Stimulated activated CD4-positive, alpha-beta T cell treated with anti-CD3 and anti-CD28 coated beads, Interleukin-4, amount 100 ng/mL, for 4 hours (primary cell): Measurements from ENCODE around the gene LARP1.
"Not testable (repeated sequence)": the region's sequence is repeated elsewhere in the genome, so short reads cannot be mapped to it uniquely, and the experiment has no call there.

Experiments
- DNase-seq, 2 experiments: peaks; one replicate each; pipeline ENCODE4 v3.0.0-alpha.2; 2020

The LARP1 gene

DNA sequence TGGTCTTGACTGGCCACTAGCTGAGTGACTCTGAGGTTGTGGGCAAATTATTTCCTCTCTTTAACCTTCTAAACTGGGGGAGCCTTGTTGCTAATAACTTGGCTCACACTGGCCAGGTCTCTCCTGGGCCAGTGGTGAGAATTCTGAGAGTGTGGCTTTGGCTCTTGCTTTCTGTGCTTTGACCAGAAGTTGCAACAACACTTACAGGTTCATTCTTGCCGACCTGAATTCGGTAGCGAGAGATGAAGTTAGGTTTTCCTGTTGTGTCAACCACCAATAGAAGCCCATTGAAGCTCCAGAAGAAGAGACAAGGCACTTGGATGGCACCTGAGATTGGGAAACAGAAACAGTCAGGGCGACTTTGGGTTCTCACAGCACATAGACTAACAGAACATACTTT is 75.4 kb downstream of the LARP1 start:
- no peak for DNase-seq

- DNase-seq: no peak
Observed at GRCh38 chr5:154831451-154831850, 76.3 kb downstream of the LARP1 start.

GRCh38 chr5:154832804-154833203 is 77.6 kb downstream of the LARP1 start:
- DNase-seq: not testable (repeated sequence)

DNA sequence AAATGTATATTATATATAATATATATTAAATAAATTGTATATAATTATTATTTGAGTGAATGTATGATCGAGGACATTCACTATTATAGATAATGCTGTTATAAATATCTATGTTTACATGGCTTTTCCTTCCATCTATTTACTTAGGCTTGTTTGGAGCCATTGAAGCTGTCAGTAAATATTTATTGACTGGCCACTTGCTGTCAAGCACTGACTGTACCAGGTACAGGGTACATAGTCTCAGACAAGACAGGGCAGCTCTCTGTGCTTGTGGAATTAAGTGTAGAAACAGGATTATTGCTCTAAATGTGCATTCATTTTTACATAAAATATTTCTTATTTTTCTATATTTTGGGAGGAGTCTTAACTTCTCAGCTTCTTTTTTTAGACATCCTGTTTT is 78.9 kb downstream of the LARP1 start:
- DNase-seq: no peak

- DNase-seq: not testable (repeated sequence)
Observed at GRCh38 chr5:154835701-154836052, 80.5 kb downstream of the LARP1 start.

DNA sequence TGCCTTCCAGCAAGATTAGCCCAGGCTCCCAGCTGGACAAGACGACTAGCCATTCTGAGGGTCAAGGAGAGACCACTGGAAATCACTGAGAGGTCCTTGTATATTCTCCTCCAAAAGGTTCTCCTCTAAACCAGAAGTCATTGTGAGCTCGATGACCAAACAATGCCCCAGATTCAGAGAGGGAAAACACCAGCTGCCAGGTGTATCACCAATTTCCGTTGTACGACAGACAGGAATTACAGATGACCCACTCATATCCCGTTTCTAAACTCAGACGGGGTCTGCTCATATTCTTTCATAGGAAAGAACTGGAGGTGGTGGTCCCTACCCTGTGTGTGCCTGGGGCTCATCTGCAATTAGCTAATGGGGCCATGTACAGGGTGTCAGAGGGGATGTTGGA is 81.0 kb downstream of the LARP1 start:
- no peak for DNase-seq

- no peak for DNase-seq
Observed at GRCh38 chr5:154837009-154837901, 82.1 kb downstream of the LARP1 start.

DNA sequence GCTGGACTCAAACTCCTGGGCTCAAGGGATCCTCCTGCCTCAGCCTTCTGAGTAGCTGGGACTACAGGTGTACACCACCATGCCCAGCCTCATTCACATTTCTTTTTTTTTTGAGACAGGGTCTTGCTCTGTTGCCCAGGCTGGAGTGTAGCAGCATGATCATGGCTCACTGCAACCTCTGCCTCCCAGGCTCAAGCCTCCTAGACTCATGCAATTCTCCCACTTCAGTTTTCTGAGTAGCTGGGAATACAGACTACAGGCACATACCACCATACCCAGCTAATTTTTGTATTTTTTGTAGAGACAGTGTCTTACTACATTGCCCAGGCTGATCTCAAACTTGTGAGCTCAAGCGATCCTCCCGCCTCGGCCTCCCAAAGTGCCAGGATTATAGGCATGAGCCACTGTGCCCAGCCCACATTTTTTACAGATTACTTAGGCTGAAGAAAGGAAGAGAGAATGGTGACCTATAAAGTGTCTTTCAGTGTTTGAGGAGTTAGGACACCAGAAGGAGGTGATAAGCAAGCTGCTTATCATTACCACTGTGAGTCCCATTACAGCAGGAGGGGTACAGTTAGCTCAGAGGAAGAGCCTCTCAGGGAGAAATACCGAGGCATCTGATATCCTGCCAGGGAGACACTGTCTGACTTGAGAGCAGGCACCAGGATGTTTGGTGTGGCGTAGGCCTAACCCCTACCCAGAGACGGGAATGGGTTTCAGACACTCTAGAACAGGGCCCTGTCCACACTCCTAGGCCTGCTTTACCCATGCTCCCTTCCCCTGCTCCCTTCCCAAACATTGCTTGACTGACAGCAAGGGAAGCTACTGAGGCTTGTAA is 85.5 kb downstream of the LARP1 start:
- no peak for DNase-seq

GRCh38 chr5:154841273-154841661 is 86.1 kb downstream of the LARP1 start:
- no peak for DNase-seq

GRCh38 chr5:154842689-154843530 is 87.7 kb downstream of the LARP1 start:
- no peak for DNase-seq

- DNase-seq: no peak
Observed at GRCh38 chr5:154844809-154845208, 89.6 kb downstream of the LARP1 start.

GRCh38 chr5:154849264-154849785 is 94.1 kb downstream of the LARP1 start:
- DNase-seq: no peak

DNA sequence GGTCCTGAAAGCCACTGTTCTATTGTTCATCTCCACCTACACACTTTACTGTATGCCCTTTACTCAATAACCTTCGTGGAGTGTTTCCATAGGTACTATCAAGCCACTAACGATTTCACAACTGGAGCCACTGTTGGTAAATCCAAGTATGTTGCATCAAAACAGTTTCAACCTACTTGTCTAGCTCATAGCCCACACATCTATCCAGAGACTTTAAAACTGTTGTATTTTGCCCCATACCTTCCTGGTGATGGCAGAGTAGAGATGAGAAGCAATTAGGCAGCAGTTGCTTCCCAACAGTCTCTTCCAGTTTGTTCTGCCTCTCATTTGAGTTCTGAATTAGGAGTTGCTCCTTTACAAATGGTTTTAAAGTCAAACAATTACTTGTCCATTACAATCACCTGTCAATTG is 94.6 kb downstream of the LARP1 start:
- DNase-seq: no peak

DNA sequence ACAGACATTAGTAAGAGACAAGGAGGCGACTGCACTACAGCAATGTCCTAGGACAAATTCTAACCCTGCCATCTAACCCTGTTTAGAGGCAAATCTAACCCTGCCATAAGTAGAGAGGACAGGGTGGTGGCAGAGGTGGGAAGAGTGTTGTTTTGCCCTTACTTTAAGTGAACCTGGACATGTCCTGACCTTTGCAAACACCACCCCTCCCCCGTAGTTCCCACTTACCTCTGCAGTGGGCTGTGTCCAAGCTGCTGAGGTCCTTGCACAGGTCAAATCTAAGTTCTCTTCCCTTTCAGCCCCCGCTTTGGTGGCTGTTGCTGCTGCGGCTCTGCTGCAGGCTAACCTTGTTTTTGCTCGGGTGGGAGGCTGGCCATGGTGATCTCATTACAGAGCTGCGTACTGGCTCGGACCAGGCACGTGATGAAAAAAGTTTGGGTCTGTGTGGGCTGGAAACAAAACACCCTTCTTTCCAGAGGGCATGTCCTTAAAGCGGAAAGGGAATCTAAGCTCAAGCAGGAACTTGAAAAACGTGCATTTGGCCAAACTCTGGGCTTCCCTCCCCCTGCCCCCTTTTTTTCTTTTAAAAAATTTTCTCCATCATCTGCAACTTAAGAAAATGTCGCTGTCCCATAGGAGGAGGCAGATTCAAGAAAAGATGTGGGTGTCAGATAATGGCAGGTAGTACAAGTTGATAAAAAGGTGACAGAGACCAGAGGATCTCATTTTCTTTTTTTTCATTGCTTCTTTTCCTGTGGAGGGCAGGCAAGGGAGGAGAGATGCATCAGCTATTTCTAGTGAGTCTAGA is 95.3 kb downstream of the LARP1 start, which contains the start of gene FAXDC2:
Gene FAXDC2 (minus strand): TSS at position 349 of the 808 bp plus-strand sequence. CDS start 12,425 bp downstream, outside the sequence.
- no peak for DNase-seq

- DNase-seq: no peak
Observed at GRCh38 chr5:154851351-154851750, 96.2 kb downstream of the LARP1 start.

DNA sequence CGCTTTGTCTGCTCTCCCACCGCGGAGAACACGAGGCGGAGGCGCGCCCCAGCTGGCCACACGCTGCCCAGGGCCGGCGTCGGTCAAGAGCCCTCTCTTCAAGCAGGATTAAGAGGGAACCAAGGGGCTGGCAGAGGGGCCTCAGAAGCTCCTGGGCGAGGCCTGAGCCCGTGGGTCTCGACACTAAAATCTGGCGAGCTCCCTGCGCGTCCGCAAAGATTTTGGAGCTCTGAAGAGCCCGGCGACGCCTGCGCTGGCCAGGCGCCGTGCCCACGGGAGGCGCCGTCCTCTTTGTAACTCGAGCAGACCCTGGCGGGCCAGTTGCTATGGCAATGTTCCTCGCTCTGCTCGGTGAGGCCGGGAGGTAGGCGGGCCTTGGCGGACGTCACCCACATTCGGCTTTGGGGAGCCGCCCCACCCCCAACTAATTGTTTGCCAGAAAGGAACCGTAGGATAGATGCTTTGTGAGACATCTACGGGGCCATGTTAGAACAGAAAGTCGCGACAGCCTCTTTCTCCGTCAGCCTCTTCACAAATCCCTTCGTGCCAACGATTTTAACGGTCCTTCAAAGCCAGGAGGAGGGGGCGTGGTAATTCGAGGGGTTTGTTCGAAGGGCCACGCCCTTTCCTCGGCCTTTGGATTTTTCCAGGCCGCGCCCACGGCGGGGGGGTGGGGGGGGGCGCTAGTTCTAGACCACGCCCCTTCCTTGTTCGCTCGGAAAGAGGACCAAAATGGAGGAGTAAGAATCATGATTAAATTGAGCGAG is 102.5 kb downstream of the LARP1 start:
- DNase-seq: peak; percentile 75 to 85

DNA sequence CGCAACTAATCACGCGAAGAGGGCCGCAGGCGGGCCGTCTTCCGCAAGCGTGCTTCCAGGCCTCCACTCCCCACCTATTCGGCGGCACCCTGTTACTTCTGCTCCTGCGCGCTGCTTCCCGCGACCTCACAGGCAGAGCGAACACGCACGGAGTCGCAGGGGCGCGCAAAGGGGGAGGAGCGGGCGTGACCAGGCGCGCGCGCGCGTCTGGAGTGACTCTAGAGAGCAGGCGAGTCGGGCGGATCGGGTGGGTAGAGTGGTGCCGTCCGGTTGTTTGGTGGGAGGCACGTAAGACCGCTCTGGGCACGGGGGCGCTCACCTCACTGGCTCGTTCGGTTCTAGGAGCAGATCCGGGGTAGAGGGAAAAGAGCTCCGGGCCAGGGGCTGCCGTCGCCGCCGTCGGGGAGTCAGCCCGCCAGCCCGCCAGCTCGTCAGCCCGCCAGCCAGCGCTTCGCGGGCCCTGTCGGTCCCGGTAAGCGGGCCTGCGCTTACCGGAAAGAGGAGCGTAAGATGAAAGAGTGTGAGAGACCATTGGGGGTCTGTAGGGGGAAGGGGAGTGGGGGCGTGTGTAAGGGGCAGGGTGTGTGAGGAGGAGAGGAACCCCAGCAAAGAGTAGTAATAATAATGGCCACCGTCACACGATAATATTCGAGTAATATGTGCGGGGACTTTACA is 103.3 kb downstream of the LARP1 start, which contains the start of gene CNOT8:
Gene CNOT8 (plus strand): TSS at position 331 of the 675 bp plus-strand sequence. CDS start 4,652 bp downstream, outside the sequence.
- peak; percentile 97 to 98 for DNase-seq

- no peak for DNase-seq
Observed at GRCh38 chr5:154858972-154859871, 104.0 kb downstream of the LARP1 start.

DNA sequence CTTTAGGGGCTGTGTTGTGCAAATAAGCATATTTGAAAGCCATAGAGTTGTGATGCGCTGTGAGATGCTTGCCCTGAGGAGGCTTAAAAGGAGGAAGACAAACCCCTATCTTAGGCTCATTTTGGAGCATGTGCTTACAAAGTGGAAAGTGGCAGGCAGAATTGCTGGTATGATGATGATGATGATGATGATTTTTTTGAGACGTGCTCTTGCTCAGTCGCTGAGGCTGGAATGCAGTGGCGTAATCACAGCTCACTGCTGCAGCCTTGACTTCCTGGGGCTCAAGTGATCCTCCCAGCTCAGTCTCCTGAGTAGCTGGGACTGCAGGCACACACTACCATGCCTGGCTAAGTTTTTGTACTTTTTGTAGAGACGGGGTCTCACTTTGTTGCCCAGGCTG is 104.9 kb downstream of the LARP1 start:
- no peak for DNase-seq
